ENCODE results near the gene RPTOR. TPM values are rescaled to one million over a fixed set of nuclear protein-coding genes. Genes with fewer than 3 reads are reported as not detected.

RPTOR gene
- total and polyA plus RNA-seq, 10 of the 15 experiments (the other 5 are each of a cell fraction or from before 2014, with no cell fraction given): 0.18 to 32.1 (median 7.8) TPM

DNA sequence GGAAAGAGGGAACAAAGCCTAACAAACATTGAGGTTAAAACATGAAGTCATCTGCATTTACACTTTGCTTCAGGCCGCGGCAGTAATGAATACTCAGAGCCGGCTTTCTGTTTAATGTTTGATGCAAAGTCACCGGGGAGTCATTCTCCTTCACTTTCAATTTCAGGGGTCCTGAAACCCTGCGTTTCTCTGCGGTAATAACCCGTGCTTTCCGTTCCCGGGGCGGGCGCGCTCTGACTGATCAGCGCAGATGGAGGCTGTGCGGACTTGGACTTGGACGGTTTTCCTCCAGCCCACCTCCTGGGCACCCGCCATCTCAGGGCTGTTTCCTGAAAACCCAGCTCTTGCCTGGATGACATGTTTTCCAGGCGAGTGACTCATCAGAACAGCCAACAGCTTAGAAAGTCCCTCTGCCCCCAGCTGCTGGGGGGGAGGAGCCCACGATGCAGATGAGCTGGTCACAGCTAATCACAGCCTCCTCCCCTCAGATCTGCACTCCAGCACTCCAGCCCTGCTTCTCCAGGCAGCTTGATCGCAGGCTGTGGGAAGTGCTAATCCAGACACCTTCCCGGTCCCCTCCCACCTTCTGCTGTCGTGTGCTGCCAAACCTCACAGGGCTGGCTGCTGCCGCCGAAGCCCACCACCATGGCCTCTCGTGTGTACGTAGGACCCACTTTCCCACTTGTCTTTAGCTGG, 288.4 kb downstream of the RPTOR start (continued):
- peak; percentile 33; the same call in 1 of the 2 replicates for TF ChIP-seq SMC3 (IDR thresholded peaks at IDR 0.05; ENCODE audit: borderline replicate concordance, low read length)
- TF ChIP-seq KDM1A (IDR thresholded peaks at IDR 0.05; ENCODE audit: borderline replicate concordance): no peak
- no peak for TF ChIP-seq EZH2 (IDR thresholded peaks at IDR 0.05; ENCODE audit: borderline replicate concordance, control insufficient read depth, low read depth, low read length)
- TF ChIP-seq POLR2AphosphoS5 (IDR thresholded peaks at IDR 0.05; ENCODE audit: low read length): peak; percentile 81
- TF ChIP-seq NBN (IDR thresholded peaks at IDR 0.05): peak; percentile 82
- TF ChIP-seq GATAD2B (conservative IDR thresholded peaks at IDR 0.05; ENCODE audit: low read depth): 0 out of 2 replicates have a peak, but pooled peaks have one; percentile 39
- peak; percentile 57; the same call in 1 of the 2 replicates for TF ChIP-seq MEF2A (IDR thresholded peaks at IDR 0.05; ENCODE audit: insufficient read depth, low read depth, low read length)
- peak; percentile 94 to 96 for TF ChIP-seq IKZF2 (IDR thresholded peaks at IDR 0.05)
- no peak for TF ChIP-seq NFXL1 (IDR thresholded peaks at IDR 0.05; ENCODE audit: borderline replicate concordance)
- TF ChIP-seq BACH1 (IDR thresholded peaks at IDR 0.05; ENCODE audit: borderline replicate concordance): no peak; the same call in 1 of the 2 replicates
- TF ChIP-seq, protein P1, sequence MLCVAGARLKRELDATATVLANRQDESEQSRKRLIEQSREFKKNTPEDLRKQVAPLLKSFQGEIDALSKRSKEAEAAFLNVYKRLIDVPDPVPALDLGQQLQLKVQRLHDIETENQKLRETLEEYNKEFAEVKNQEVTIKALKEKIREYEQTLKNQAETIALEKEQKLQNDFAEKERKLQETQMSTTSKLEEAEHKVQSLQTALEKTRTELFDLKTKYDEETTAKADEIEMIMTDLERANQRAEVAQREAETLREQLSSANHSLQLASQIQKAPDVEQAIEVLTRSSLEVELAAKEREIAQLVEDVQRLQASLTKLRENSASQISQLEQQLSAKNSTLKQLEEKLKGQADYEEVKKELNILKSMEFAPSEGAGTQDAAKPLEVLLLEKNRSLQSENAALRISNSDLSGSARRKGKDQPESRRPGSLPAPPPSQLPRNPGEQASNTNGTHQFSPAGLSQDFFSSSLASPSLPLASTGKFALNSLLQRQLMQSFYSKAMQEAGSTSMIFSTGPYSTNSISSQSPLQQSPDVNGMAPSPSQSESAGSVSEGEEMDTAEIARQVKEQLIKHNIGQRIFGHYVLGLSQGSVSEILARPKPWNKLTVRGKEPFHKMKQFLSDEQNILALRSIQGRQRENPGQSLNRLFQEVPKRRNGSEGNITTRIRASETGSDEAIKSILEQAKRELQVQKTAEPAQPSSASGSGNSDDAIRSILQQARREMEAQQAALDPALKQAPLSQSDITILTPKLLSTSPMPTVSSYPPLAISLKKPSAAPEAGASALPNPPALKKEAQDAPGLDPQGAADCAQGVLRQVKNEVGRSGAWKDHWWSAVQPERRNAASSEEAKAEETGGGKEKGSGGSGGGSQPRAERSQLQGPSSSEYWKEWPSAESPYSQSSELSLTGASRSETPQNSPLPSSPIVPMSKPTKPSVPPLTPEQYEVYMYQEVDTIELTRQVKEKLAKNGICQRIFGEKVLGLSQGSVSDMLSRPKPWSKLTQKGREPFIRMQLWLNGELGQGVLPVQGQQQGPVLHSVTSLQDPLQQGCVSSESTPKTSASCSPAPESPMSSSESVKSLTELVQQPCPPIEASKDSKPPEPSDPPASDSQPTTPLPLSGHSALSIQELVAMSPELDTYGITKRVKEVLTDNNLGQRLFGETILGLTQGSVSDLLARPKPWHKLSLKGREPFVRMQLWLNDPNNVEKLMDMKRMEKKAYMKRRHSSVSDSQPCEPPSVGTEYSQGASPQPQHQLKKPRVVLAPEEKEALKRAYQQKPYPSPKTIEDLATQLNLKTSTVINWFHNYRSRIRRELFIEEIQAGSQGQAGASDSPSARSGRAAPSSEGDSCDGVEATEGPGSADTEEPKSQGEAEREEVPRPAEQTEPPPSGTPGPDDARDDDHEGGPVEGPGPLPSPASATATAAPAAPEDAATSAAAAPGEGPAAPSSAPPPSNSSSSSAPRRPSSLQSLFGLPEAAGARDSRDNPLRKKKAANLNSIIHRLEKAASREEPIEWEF (IDR thresholded peaks at IDR 0.05; ENCODE audit: insufficient replicate concordance, low read depth, low read length): no peak
